ENCODE results near the gene SPRED2. TPM values are rescaled to one million over a fixed set of nuclear protein-coding genes. Genes with fewer than 3 reads are reported as not detected.

SPRED2 gene
- total and polyA plus RNA-seq, 2 donors from 2014 or later: 8.9 to 42.3 TPM

DNA sequence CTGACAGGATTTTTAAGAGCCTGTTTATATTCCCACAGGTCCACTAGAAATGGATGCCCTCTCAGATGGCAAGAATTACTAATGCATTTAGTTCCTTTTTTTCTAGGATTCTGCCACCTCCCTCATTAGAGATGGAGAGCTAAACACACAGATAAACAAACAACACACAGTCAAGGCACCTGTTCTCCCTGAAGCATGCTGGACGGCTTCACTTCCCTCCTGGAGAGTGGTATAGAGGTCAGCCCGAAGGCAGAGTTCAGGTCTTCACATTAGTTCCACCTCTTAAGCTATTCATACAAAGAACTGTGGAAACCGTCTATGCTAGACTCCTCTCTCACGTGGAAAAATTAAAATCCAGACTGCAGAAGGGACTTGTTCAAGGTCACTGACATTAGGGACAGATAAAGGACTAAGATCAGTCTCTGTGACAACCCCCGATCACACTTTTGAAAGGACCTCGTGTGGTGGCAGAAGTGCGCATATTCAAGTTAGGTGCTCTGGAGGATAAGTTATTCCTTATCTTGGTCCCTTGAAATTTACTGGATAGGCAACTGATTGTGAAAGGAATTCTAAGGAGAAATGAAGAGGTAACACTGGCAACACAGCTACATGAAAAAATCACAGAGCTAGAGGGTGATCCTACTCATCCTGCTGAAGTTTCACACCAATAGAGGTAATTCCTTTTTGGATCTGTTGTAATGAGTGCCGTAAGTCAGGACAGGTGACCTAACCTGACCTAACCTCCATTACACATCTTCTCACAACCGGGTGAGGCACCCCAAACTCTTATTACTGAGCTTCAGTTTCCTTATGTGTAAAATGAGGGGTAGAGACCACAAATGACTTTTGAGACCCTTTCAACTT lies 75.1 kb downstream of the SPRED2 start:
- TF ChIP-seq, protein P1, sequence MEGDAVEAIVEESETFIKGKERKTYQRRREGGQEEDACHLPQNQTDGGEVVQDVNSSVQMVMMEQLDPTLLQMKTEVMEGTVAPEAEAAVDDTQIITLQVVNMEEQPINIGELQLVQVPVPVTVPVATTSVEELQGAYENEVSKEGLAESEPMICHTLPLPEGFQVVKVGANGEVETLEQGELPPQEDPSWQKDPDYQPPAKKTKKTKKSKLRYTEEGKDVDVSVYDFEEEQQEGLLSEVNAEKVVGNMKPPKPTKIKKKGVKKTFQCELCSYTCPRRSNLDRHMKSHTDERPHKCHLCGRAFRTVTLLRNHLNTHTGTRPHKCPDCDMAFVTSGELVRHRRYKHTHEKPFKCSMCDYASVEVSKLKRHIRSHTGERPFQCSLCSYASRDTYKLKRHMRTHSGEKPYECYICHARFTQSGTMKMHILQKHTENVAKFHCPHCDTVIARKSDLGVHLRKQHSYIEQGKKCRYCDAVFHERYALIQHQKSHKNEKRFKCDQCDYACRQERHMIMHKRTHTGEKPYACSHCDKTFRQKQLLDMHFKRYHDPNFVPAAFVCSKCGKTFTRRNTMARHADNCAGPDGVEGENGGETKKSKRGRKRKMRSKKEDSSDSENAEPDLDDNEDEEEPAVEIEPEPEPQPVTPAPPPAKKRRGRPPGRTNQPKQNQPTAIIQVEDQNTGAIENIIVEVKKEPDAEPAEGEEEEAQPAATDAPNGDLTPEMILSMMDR (IDR thresholded peaks at IDR 0.05; ENCODE audit: borderline replicate concordance, extremely low read depth, insufficient read depth): no peak
- Histone ChIP-seq H3K4me3 (ENCODE audit: low read length in 3 of 3) (no peak overlapping the region), H3K9me3 (ENCODE audit: control insufficient read depth in 2 of 3, insufficient read depth in 1 of 3, low read length in 3 of 3) (no peaks in the 10 kb centered on the region), H3K36me3 (ENCODE audit: control insufficient read depth in 2 of 3, insufficient read depth in 3 of 3, low read length in 3 of 3) (no peaks in the 10 kb centered on the region), H3K27ac (ENCODE audit: low read depth in 2 of 2, low read length in 2 of 2) (no peak overlapping the region), H3K4me1 (ENCODE audit: control insufficient read depth in 2 of 3, insufficient read depth in 2 of 3, low read depth in 1 of 3, low read length in 3 of 3) (peaks cover 0 to 13% (median 6%) of the 10 kb centered on the region in 3 donors), H3K27me3 (ENCODE audit: control insufficient read depth, insufficient read depth, low read length) (no peaks in the 10 kb centered on the region), H3K9ac (ENCODE audit: low read length in 3 of 3) (no peak overlapping the region)
- no peak for DNase-seq
- FAIRE-seq: no peak
- intact Hi-C loops (cut with DNase I): no loop called here

DNA sequence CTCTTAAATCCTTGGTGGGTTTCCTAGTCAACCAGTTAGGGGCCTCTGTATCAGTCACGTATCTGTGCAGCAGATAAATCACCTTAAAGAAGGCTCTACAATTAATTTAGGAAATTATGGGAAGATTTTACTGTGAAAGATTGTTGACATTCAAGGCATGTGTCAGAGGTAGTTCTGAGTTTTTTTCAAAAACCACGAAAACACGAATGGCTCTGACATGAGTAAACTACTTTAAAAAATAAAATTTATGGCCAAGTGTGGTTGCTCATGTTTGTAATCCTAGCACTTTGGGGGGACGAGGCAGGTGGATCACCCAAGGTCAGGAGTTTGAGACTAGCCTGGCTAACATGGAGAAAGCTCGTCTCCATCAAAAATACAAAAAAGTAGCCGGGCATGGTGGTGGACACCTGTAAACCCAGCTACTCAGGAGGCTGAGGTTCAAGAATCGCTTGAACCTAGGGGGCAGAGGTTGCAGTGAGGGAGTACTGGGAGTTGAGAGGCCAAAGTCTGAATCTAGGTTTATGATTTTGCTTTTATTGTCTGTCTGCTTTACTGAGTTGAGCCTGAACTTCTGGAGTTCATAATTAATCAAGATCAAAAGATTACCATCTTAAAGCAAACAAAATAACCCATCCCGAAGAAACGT lies 77.1 kb downstream of the SPRED2 start:
- FAIRE-seq: no peak
- TF ChIP-seq, protein P1 (IDR thresholded peaks at IDR 0.05; ENCODE audit: borderline replicate concordance, extremely low read depth, insufficient read depth): no peak
- H3K27ac ChIP-seq (ENCODE audit: low read depth in 2 of 2, low read length in 2 of 2): no peak overlapping the region
- DNase-seq: no peak
- intact Hi-C loops (cut with DNase I): no loop called here
- H3K27me3 ChIP-seq (ENCODE audit: control insufficient read depth, insufficient read depth, low read length): no peaks in the 10 kb centered on the region
- no peaks in the 10 kb centered on the region for H3K36me3 ChIP-seq (ENCODE audit: control insufficient read depth in 2 of 3, insufficient read depth in 3 of 3, low read length in 3 of 3)
- H3K9me3 ChIP-seq (ENCODE audit: control insufficient read depth in 2 of 3, insufficient read depth in 1 of 3, low read length in 3 of 3): no peaks in the 10 kb centered on the region
- peaks cover 2 to 17% (median 4%) of the 10 kb centered on the region in 3 donors for H3K4me1 ChIP-seq (ENCODE audit: control insufficient read depth in 2 of 3, insufficient read depth in 2 of 3, low read depth in 1 of 3, low read length in 3 of 3)
- H3K4me3 ChIP-seq (ENCODE audit: low read length in 3 of 3): no peak overlapping the region
- no peak overlapping the region for H3K9ac ChIP-seq (ENCODE audit: low read length in 3 of 3)

DNA sequence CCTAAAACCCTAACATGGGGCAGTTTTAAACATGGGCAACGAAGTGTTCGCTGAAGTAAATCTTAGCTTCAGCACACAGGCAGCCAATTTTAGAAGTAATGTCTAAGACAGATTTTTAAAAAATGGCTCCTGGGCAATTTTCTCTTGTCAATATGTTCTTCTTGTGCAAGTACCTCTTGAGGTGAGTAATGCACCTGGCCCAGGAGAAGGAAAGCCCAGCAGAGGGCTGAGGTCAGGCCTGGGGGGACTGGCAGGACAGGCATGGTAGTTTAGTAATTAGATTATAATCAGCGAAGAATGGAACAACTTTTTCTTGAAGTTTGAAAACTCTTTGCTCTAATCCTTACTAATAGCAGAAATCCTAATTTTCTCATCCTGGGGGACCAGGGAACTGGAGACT lies 77.6 kb downstream of the SPRED2 start:
- TF ChIP-seq, protein P1 (IDR thresholded peaks at IDR 0.05; ENCODE audit: borderline replicate concordance, extremely low read depth, insufficient read depth): no peak
- no peaks in the 10 kb centered on the region for H3K9me3 ChIP-seq (ENCODE audit: control insufficient read depth in 2 of 3, insufficient read depth in 1 of 3, low read length in 3 of 3)
- no peaks in the 10 kb centered on the region for H3K27me3 ChIP-seq (ENCODE audit: control insufficient read depth, insufficient read depth, low read length)
- no peak overlapping the region for H3K4me3 ChIP-seq (ENCODE audit: low read length in 3 of 3)
- DNase-seq (no peak), FAIRE-seq (no peak)
- H3K36me3 ChIP-seq (ENCODE audit: control insufficient read depth in 2 of 3, insufficient read depth in 3 of 3, low read length in 3 of 3): no peaks in the 10 kb centered on the region
- H3K9ac ChIP-seq (ENCODE audit: low read length in 3 of 3): no peak overlapping the region
- intact Hi-C loops (cut with DNase I): no loop called here
- H3K27ac ChIP-seq (ENCODE audit: low read depth in 2 of 2, low read length in 2 of 2): no peak overlapping the region
- peaks cover 2 to 20% (median 7%) of the 10 kb centered on the region in 3 donors for H3K4me1 ChIP-seq (ENCODE audit: control insufficient read depth in 2 of 3, insufficient read depth in 2 of 3, low read depth in 1 of 3, low read length in 3 of 3)
